NCI-H2196 treated with DMSO at 0.1 percent for 48 hours (cell line): ENCODE results near the gene SMIM27.

Experiments
- DNase-seq: peaks from one replicate; lab custom pipeline; 2025; ENCODE audit not compliant: unreplicated experiment; lab: John Stamatoyannopoulos, UW

The SMIM27 gene

DNA sequence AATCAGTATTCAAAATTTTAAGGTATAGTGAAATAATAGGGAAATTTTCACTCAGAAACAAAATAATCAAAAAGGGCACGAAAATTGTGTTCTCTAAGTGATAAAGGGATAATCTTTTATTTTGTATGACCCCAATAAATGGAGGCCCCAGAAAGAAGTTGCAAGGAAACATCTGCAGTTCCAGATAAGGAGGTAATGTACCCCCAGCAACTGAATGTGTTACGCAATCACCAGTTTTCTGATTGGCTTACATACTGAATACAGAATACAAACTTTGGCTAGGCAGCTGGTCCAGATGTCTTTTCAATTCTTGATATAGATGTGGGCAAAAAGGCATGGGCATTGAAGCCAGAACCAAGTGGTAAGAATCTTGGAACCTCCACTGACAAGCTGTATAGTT, 2.0 kb downstream of the SMIM27 start:
- DNase-seq: no peak

- DNase-seq: no peak
These were observed 2.5 kb downstream of the SMIM27 start for GRCh38 chr9:32554591-32554990.

- no peak for DNase-seq
These were observed 6.3 kb downstream of the SMIM27 start for GRCh38 chr9:32558408-32558934.

DNA sequence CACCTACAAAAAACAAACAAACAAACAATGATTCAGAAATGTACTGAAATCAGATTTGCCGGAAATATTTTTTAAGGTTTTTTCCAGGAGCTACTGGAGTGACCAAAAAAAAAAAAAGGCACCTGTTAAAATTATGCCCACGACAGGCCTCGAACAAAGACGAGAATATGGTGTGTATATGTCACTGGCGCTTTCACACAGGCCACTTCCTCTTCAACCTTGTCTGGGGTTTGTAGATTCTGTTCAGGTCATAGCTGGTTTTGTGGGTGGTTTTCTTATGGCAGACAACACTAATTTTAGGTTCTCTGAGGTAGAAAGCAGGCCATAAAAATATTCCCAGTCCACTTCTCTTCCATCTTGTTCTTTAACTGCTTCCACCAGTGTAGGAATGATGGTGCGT, 13.8 kb downstream of the SMIM27 start:
- DNase-seq: no peak

DNA sequence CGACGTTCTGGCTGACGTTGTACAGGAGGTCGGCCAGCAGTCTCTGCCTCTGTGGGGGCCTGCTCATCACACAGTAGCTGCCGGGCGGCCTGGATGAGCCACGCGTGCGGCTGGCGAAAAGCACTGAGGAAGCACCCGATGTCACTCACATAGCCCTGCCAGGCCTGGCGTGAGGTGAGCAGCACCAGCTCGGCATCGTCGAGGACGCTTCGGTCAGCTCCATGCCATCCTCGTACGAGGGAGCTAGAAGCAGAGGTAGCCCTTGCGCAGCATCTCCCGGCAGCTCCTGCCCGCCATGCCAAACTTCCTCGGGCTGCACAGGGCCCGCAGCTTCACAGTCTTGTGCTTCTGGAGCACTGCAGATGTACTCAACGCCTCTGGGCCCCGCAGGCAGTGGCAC, 14.6 kb downstream of the SMIM27 start:
- DNase-seq: no peak

DNA sequence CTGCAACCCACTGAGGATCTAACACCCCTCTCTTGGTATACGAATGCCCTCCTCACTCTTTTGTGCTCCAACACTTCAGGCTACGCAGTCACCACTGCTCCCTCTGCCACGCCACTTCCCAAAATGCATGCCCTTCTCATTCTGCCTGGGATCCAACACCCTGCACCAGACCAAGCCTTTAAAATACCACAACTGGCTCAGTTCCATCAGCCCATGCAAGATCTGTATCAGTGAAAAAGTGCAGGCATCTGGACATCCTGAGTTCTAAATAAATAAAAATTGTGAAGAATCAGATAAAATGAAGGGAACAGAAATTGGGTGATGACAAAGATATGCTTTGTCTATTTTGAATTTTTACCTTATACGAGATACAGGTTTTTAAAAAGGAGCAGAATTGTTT, 18.1 kb downstream of the SMIM27 start:
- DNase-seq: no peak

GRCh38 chr9:32571969-32572899, 20.1 kb downstream of the SMIM27 start:
- DNase-seq: peak; percentile 19

DNA sequence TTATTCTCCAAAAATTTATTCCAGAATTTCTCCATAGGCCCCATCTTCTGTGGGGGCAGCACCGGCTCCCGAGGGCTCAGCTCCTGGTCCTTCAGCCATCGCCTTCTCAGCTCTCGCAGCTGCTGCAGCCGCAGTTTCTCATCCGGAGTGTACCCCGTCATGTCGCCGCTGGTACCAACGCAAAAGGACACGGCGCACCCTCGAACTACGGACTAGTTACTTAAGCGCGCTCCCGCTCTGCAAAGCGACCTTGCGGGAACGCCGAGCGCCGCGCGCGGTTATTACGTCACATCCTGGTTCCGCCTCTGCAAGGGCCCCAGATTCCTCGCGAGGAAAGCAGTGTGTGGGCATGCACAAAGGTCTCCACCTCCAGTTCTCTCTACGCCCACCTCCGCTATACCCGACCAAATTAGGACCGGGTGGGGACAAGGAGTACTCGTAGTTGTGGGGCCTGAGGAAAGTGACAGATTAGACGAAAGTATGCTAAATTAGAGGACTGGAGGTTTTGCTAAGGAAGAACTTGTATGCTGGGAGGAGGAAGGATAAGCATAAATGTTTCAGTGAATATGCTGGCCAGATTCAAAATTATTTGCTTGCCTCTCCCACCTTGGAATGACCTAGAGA, 20.9 kb downstream of the SMIM27 start, which contains the start of gene NDUFB6:
NDUFB6 (minus strand) TSS at position 260 of the 624 bp plus-strand sequence; CDS start at position 161, 99 bp downstream.
- DNase-seq: peak; percentile 81

- no peak for DNase-seq
These were observed 21.7 kb downstream of the SMIM27 start for GRCh38 chr9:32573821-32574220.

DNA sequence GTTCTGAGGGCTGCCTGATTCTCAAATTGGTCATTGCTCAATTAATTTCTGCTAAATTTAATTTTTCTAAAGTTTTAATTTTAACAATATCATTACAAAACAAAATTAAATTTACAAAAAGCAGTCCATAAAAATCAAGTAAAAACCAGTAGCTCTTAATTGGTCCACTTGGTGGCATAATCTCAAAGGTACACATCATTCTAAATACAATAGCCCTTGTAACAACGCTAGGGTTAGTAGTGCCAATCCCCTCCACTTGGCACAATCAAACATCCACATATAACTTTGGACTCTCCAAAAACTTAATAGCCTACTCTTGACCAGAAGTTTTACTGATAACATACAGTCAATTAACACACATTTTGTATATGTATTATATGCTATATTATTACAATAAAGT, 22.7 kb downstream of the SMIM27 start:
- no peak for DNase-seq

- DNase-seq: no peak
These were observed 25.2 kb downstream of the SMIM27 start for GRCh38 chr9:32577316-32577715.

- no peak for DNase-seq
These were observed 26.8 kb downstream of the SMIM27 start for GRCh38 chr9:32578976-32579375.

GRCh38 chr9:32579706-32580331, 27.7 kb downstream of the SMIM27 start:
- peak; percentile 16 for DNase-seq

DNA sequence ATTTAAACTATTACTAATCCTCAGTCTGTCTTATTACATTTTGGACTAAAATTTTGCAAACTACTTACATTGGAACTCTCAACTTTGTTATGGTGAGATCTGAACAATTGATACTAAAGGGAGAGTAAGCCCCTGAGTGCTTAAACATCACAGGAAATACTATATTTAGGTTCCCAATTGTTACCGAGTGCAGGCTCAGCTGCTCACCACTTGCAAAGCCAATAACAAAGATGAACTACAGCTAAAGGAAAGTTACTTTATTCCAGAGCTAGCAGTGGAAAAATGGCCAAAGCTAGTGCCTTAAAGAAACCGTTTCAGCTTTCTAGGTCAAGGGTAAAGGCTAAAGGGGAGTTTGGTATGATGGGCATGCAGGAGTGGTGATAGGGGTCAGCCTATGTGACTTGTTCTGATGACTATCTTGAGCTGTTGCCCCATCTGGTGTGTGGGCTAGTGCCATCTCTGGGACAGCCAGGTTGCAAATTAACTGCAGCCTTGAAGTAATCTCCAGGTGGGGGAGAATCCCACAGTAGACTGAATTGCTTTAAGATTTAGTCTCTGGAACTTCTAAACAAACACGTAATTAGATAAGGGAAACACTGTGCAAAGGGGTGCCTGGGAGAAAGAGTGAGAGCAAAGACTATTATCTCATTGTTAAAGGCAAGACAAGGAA, 28.6 kb downstream of the SMIM27 start:
- DNase-seq: no peak

- DNase-seq: peak; percentile 33
These were observed 29.5 kb downstream of the SMIM27 start for GRCh38 chr9:32581512-32582143.

DNA sequence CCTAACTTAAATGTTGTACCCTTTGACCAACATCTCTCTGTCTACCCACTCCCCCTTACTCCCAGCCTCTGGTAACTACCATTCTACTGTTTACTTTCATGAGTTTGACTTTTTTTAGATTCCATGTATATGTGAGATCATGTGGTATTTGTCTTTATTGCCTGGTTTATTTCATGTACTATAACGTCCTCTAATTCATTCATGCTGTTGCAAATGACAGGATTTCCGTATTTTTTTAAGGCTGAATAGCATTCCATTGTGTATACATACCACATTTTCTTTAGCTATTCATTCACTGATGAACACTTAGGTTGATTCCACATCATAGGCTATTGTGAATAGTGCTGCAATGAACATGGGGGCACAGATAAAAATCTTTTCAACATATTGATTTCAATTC, 32.7 kb downstream of the SMIM27 start:
- no peak for DNase-seq

GRCh38 chr9:32587901-32588300, 35.8 kb downstream of the SMIM27 start:
- DNase-seq: no peak

- peak; percentile 0 for DNase-seq
These were observed 37.1 kb downstream of the SMIM27 start for GRCh38 chr9:32589083-32589723.

GRCh38 chr9:32590476-32590875, 38.3 kb downstream of the SMIM27 start:
- no peak for DNase-seq

DNA sequence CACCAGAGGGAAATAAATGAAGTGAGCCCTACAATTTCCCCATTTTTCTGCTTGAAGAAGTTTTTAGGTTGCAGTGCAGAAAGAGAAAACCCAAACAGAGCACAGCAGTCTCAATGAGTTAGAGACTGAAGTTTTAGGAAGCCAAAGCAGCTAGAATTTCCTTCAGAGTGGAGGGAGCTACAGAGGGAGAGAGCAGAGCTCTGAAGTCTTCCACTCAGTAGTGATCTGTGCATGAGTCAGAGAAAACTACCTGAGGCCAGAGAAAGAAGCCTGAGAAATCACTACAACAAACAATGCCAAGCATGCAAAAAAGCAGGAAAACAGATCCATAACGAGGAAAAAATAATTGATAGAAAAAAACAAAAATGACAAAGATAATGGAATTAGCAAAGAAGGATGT, 38.8 kb downstream of the SMIM27 start:
- DNase-seq: no peak
